GM23338 (cell line): ENCODE measurements around the gene PSMC4. TPM values are rescaled to one million over a fixed set of nuclear protein-coding genes. Genes with fewer than 3 reads are reported as not detected.

Experiments
- ATAC-seq: fragments of 200-7000 bp; cut with Tn5 transposase; 3 replicates; pipeline ENCODE4 v1.9.1; 2020
- DNase-seq: peaks from one replicate; pipeline ENCODE4 v3.0.0-alpha.2; 2015; ENCODE audit warnings: low spot score
- H2AFZ ChIP-seq: fragments of 200-600 bp; sonication (generic); 2 replicates; pipeline ENCODE4 v1.8.0; 2016; ENCODE audit warnings: antibody characterized with exemption, mild to moderate bottlenecking, moderate library complexity
- H3F3A ChIP-seq: fragments of 200-600 bp; sonication (generic); replicated peaks from 2 replicates; pipeline ENCODE4 v1.8.0; 2017; ENCODE audit warnings: antibody characterized with exemption, mixed run types, low read depth
- H3K27ac ChIP-seq: fragments of 200-600 bp; sonication (generic); 2 replicates; pipeline ENCODE4 v1.6.1; 2016; ENCODE audit warnings: low read depth
- H3K27me3 ChIP-seq: fragments of 200-600 bp; sonication (generic); 2 replicates; pipeline ENCODE4 v1.8.0; 2016; ENCODE audit warnings: mild to moderate bottlenecking, mixed run types, moderate library complexity; ENCODE audit not compliant: insufficient read depth
- H3K36me3 ChIP-seq: fragments of 200-600 bp; sonication (generic); 2 replicates; pipeline ENCODE4 v1.8.0; 2016; ENCODE audit warnings: mild to moderate bottlenecking; ENCODE audit not compliant: insufficient read depth
- H3K4me1 ChIP-seq: fragments of 200-600 bp; sonication (generic); 2 replicates; pipeline ENCODE4 v1.8.0; 2016; ENCODE audit warnings: mild to moderate bottlenecking, moderate library complexity; ENCODE audit not compliant: insufficient read depth
- H3K4me2 ChIP-seq: fragments of 200-600 bp; sonication (generic); 2 replicates; pipeline ENCODE4 v1.7.1; 2017; ENCODE audit warnings: mixed run types
- H3K4me3 ChIP-seq: fragments of 200-600 bp; sonication (generic); 2 replicates; pipeline ENCODE4 v1.6.1; 2016; ENCODE audit warnings: mixed run types
- H3K79me2 ChIP-seq: fragments of 200-600 bp; sonication (generic); replicated peaks from 2 replicates; pipeline ENCODE4 v1.8.0; 2017; ENCODE audit warnings: mild to moderate bottlenecking; ENCODE audit not compliant: insufficient read depth
- H3K9me2 ChIP-seq: fragments of 200-600 bp; sonication (generic); 2 replicates; pipeline ENCODE4 v1.8.0; 2017; ENCODE audit not compliant: insufficient read depth
- H4K20me1 ChIP-seq: fragments of 200-600 bp; sonication (generic); replicated peaks from 2 replicates; pipeline ENCODE4 v1.8.0; 2017; ENCODE audit warnings: mild to moderate bottlenecking; ENCODE audit not compliant: insufficient read depth
- H3K27ac Mint-ChIP-seq: 2 replicates; pipeline ENCODE4 v1.8.0; 2020; ENCODE audit warnings: inconsistent platforms, mild to moderate bottlenecking, moderate library complexity, mixed read lengths
- H3K27me3 Mint-ChIP-seq: 3 replicates; pipeline ENCODE4 v1.8.0; 2022; ENCODE audit warnings: low read depth, mild to moderate bottlenecking, moderate library complexity, mixed read lengths, inconsistent platforms; ENCODE audit not compliant: insufficient read depth, poor library complexity
- H3K36me3 Mint-ChIP-seq: 3 replicates; pipeline ENCODE4 v1.8.0; 2021; ENCODE audit warnings: low read depth, mild to moderate bottlenecking, inconsistent platforms, moderate library complexity, mixed read lengths
- H3K4me1 Mint-ChIP-seq: 3 replicates; pipeline ENCODE4 v1.8.0; 2020; ENCODE audit warnings: mild to moderate bottlenecking, inconsistent platforms, mixed read lengths
- H3K4me3 Mint-ChIP-seq: 3 replicates; pipeline ENCODE4 v1.8.0; 2021; ENCODE audit warnings: moderate library complexity, mild to moderate bottlenecking, inconsistent platforms, mixed read lengths
- H3K9me3 Mint-ChIP-seq: 3 replicates; pipeline ENCODE4 v1.8.0; 2020; ENCODE audit warnings: moderate library complexity, mild to moderate bottlenecking, inconsistent platforms, mixed read lengths
- CREB1 ChIP-seq: fragments of 250-450 bp; sonication (Bioruptor Pico); IDR thresholded peaks from 2 replicates; pipeline ENCODE4 v1.5.0; 2020; ENCODE audit warnings: low read depth, mild to moderate bottlenecking, moderate library complexity
- ETS1 ChIP-seq: IDR thresholded peaks from 2 replicates; pipeline ENCODE4 v1.6.1; 2016; ENCODE audit warnings: antibody characterized with exemption
- EZH2 ChIP-seq: fragments of 200-600 bp; sonication (generic); IDR thresholded peaks from one replicate; pipeline ENCODE4 v1.8.0; 2017; ENCODE audit warnings: antibody characterized with exemption, mild to moderate bottlenecking, low read depth; ENCODE audit not compliant: unreplicated experiment
- EZH2phosphoT487 ChIP-seq: fragments of 200-600 bp; sonication (generic); IDR thresholded peaks from one replicate; pipeline ENCODE4 v1.8.1; 2018; ENCODE audit warnings: antibody characterized with exemption; ENCODE audit not compliant: unreplicated experiment
- JUNB ChIP-seq: IDR thresholded peaks from one replicate; pipeline ENCODE4 v1.6.1; 2016; ENCODE audit warnings: antibody characterized with exemption; ENCODE audit not compliant: unreplicated experiment
- NANOG ChIP-seq: IDR thresholded peaks from 2 replicates; pipeline ENCODE4 v1.6.1; 2016; ENCODE audit warnings: antibody characterized with exemption, borderline replicate concordance
- POLR2AphosphoS5 ChIP-seq: IDR thresholded peaks from 2 replicates; pipeline ENCODE4 v1.6.1; 2016; ENCODE audit warnings: antibody characterized with exemption, low read depth
- STAT1 ChIP-seq: IDR thresholded peaks from one replicate; pipeline ENCODE4 v1.6.1; 2016; ENCODE audit warnings: antibody characterized with exemption; ENCODE audit not compliant: unreplicated experiment
- ZNF114 ChIP-seq: fragments of 250-450 bp; sonication (Bioruptor Pico); IDR thresholded peaks from 2 replicates; pipeline ENCODE4 v1.5.0; 2020; ENCODE audit warnings: mild to moderate bottlenecking, moderate library complexity
- ZNF331 ChIP-seq: fragments of 250-450 bp; sonication (Bioruptor Pico); IDR thresholded peaks from 2 replicates; pipeline ENCODE4 v1.5.0; 2020; ENCODE audit warnings: low read depth, mild to moderate bottlenecking, moderate library complexity
- ZNF462 ChIP-seq: fragments of 250-450 bp; sonication (Bioruptor Pico); IDR thresholded peaks from 2 replicates; pipeline ENCODE4 v1.5.0; 2020; ENCODE audit warnings: mild to moderate bottlenecking, moderate library complexity
- polyA plus RNA-seq: library from polyadenylated mRNA; unstranded; fragments of >200 nt; fragmentation: Nextera tagmentation; extraction: Ambion mirVana; gene quantifications from 2 replicates; pipeline ENCODE4 v1.2.1, GENCODE V29; 2016
- total RNA-seq: library from RNA; depleted of rRNA; stranded (reverse); fragments of >200 nt; shearing (Covaris generic); gene quantifications from 2 replicates; pipeline ENCODE4 v1.2.3, GENCODE V29; 2014
- TF ChIP-seq, protein P1 (sequence below), 2 experiments: fragments of 200-600 bp in 1 of 2; sonication (generic) in 1 of 2; conservative IDR thresholded peaks; 2 replicates each; pipeline versions ENCODE4 v1.5.1 to v1.6.1; 2016 to 2017; ENCODE audit warnings: antibody characterized with exemption in 2 of 2, low read depth in 2 of 2, mild to moderate bottlenecking in 2 of 2, moderate library complexity in 1 of 2
- TF ChIP-seq, protein P2 (sequence below): IDR thresholded peaks from one replicate; pipeline ENCODE4 v1.6.1; 2018; ENCODE audit warnings: antibody characterized with exemption; ENCODE audit not compliant: unreplicated experiment

PSMC4 gene
- total and polyA plus RNA-seq, 2 experiments from 2014 or later = 135 to 147 TPM

DNA sequence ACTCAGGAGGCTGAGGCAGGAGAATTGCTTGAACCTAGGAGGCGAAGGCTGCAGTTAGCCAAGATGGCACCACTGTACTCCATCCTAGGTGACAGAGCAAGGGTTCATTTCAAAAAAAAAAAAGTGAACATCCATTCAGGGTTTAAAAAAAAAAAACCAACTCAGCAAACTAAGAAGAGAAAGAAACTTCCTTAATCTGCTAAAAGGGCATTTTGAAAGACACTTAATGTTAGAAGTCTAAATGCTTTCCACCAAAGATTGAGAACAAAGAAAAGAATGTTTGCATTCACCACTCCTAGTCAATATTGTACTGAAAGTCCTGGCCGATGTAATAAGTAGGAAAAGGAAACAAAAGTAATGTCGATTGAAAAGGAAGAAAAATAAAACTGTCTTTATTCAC lies 7.1 kb upstream of the PSMC4 start:
- Histone ChIP-seq H3K36me3 (no peaks in the 10 kb centered on the region), H3K4me2 (no peak overlapping the region), H2AFZ (no peak overlapping the region), H3K4me3 (no peak overlapping the region), H3F3A (no peaks in the 10 kb centered on the region), H3K79me2 (no peaks in the 10 kb centered on the region), H3K4me1 (peaks cover 17% of the 10 kb centered on the region), H4K20me1 (no peaks in the 10 kb centered on the region), H3K27ac (no peak overlapping the region), H3K9me2 (0 out of 2 replicates have a peak, but pooled peaks cover under 1% of the 10 kb centered on the region), H3K27me3 (no peaks in the 10 kb centered on the region)
- Mint-ChIP-seq H3K4me1 (peaks cover 20% of the 10 kb centered on the region), H3K9me3 (no peaks in the 10 kb centered on the region; the same call in 1 of the 3 replicates), H3K4me3 (no peak overlapping the region), H3K27ac (no peak overlapping the region), H3K36me3 (no peaks in the 10 kb centered on the region; the same call in 2 of the 3 replicates), H3K27me3 (peaks cover 3% of the 10 kb centered on the region)
- no peak for DNase-seq
- TF ChIP-seq CREB1 (CRISPR knock-in tag) (no peak), EZH2 (no peak), STAT1 (no peak), ETS1 (no peak), NANOG (no peak), ZNF462 (CRISPR knock-in tag) (no peak), ZNF331 (CRISPR knock-in tag) (no peak), EZH2phosphoT487 (no peak), POLR2AphosphoS5 (no peak), JUNB (no peak), ZNF114 (CRISPR knock-in tag) (no peak)
- TF ChIP-seq, protein P1, sequence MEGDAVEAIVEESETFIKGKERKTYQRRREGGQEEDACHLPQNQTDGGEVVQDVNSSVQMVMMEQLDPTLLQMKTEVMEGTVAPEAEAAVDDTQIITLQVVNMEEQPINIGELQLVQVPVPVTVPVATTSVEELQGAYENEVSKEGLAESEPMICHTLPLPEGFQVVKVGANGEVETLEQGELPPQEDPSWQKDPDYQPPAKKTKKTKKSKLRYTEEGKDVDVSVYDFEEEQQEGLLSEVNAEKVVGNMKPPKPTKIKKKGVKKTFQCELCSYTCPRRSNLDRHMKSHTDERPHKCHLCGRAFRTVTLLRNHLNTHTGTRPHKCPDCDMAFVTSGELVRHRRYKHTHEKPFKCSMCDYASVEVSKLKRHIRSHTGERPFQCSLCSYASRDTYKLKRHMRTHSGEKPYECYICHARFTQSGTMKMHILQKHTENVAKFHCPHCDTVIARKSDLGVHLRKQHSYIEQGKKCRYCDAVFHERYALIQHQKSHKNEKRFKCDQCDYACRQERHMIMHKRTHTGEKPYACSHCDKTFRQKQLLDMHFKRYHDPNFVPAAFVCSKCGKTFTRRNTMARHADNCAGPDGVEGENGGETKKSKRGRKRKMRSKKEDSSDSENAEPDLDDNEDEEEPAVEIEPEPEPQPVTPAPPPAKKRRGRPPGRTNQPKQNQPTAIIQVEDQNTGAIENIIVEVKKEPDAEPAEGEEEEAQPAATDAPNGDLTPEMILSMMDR (conservative IDR thresholded peaks at IDR 0.05; ENCODE audit: low read depth in 2 of 2) = no peak
- TF ChIP-seq, protein P2, sequence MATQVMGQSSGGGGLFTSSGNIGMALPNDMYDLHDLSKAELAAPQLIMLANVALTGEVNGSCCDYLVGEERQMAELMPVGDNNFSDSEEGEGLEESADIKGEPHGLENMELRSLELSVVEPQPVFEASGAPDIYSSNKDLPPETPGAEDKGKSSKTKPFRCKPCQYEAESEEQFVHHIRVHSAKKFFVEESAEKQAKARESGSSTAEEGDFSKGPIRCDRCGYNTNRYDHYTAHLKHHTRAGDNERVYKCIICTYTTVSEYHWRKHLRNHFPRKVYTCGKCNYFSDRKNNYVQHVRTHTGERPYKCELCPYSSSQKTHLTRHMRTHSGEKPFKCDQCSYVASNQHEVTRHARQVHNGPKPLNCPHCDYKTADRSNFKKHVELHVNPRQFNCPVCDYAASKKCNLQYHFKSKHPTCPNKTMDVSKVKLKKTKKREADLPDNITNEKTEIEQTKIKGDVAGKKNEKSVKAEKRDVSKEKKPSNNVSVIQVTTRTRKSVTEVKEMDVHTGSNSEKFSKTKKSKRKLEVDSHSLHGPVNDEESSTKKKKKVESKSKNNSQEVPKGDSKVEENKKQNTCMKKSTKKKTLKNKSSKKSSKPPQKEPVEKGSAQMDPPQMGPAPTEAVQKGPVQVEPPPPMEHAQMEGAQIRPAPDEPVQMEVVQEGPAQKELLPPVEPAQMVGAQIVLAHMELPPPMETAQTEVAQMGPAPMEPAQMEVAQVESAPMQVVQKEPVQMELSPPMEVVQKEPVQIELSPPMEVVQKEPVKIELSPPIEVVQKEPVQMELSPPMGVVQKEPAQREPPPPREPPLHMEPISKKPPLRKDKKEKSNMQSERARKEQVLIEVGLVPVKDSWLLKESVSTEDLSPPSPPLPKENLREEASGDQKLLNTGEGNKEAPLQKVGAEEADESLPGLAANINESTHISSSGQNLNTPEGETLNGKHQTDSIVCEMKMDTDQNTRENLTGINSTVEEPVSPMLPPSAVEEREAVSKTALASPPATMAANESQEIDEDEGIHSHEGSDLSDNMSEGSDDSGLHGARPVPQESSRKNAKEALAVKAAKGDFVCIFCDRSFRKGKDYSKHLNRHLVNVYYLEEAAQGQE = no peak
- no peak for ATAC-seq
